Breast epithelium (tissue), 3 donors: ENCODE measurements around the gene SIK3.

Experiments used
- CTCF ChIP-seq, 3 donors: fragments of 450-650 bp; IDR thresholded peaks; one replicate each; pipeline ENCODE4 v1.5.1; 2016 to 2017; ENCODE audit warnings: antibody characterized with exemption in 3 of 3, mild to moderate bottlenecking in 3 of 3, moderate library complexity in 3 of 3
- POLR2AphosphoS5 ChIP-seq, 3 donors: sonication (generic); formaldehyde crosslinking; IDR thresholded peaks; one replicate each; pipeline ENCODE4 v1.6.1; 2017; ENCODE audit warnings: antibody characterized with exemption in 3 of 3

DNA sequence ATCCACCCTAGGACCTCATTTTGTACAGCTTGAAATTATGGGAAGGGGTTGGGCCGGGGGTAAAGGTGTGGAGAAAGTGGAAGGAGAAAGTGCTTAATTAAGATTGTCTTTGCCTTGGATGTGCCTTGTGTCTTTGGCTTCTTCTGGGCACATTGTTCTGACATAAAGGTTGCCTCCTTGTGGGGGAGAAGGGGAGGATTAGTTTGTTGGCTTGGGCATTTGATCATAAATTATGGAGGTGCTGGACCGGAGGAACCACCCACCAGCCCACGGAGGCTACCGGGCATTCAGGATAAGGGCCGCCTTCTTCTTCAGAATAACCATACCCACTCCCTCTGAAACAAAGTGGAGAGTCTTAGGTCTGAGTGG is 47.1 kb upstream of the SIK3 start:
- no peak for TF ChIP-seq POLR2AphosphoS5 (IDR thresholded peaks at IDR 0.05)
- TF ChIP-seq CTCF (IDR thresholded peaks at IDR 0.05): no peak
